HepG2 (cell line): ENCODE data around the gene DNM1. TPM values are rescaled to one million over a fixed set of nuclear protein-coding genes. Genes with fewer than 3 reads are reported as not detected.

Experiments
- AKAP8 ChIP-seq: sonication (generic); formaldehyde crosslinking; IDR thresholded peaks from 2 replicates; pipeline ENCODE4 v1.5.1; 2020; ENCODE audit warnings: mild to moderate bottlenecking, missing genetic modification reagents
- FOSL1 ChIP-seq: sonication (generic); formaldehyde crosslinking; IDR thresholded peaks from 2 replicates; pipeline ENCODE4 v1.9.0; 2021; ENCODE audit warnings: missing genetic modification reagents, borderline replicate concordance
- FOXA3 ChIP-seq: IDR thresholded peaks from 2 replicates; pipeline ENCODE4 v1.6.1; 2016; ENCODE audit warnings: missing genetic modification reagents, missing compliant biosample characterization
- HOXA3 ChIP-seq: sonication (generic); formaldehyde crosslinking; IDR thresholded peaks from 2 replicates; pipeline ENCODE4 v1.5.0; 2020; ENCODE audit warnings: missing genetic modification reagents
- JARID2 ChIP-seq: sonication (generic); formaldehyde crosslinking; IDR thresholded peaks from 2 replicates; pipeline ENCODE4 v1.8.1; 2023; ENCODE audit warnings: missing genetic modification reagents, inconsistent platforms; ENCODE audit not compliant: insufficient replicate concordance
- MZF1 ChIP-seq: sonication (generic); formaldehyde crosslinking; IDR thresholded peaks from 2 replicates; pipeline ENCODE4 v1.8.1; 2023; ENCODE audit warnings: mild to moderate bottlenecking, missing genetic modification reagents, borderline replicate concordance
- RBAK ChIP-seq: sonication (generic); formaldehyde crosslinking; IDR thresholded peaks from 2 replicates; pipeline ENCODE4 v1.5.1; 2020; ENCODE audit warnings: mild to moderate bottlenecking, missing genetic modification reagents
- RNF2 ChIP-seq: fragments of 450-650 bp; conservative IDR thresholded peaks from 2 replicates; pipeline ENCODE4 v1.6.1; 2016; ENCODE audit warnings: low read depth
- SALL1 ChIP-seq: sonication (generic); formaldehyde crosslinking; IDR thresholded peaks from 2 replicates; pipeline ENCODE4 v1.8.0; 2022; ENCODE audit warnings: mild to moderate bottlenecking, missing genetic modification reagents
- SNAI1 ChIP-seq: sonication (generic); formaldehyde crosslinking; IDR thresholded peaks from 2 replicates; pipeline ENCODE4 v1.5.0; 2020; ENCODE audit warnings: mild to moderate bottlenecking, missing genetic modification reagents, borderline replicate concordance
- SP1 ChIP-seq, 2 experiments: fragments of 450-650 bp in 1 of 2; sonication (generic) in 1 of 2; formaldehyde crosslinking in 1 of 2; IDR thresholded peaks; 2 replicates each; pipeline versions ENCODE4 v1.4.0 to v1.6.1; 2016 to 2020; ENCODE audit warnings: missing genetic modification reagents in 1 of 2
- U2AF1 ChIP-seq: fragments of 200-400 bp; formaldehyde crosslinking; optimal IDR thresholded peaks from 2 replicates; pipeline ENCODE3; 2017; ENCODE audit warnings: mild to moderate bottlenecking, low read depth, low read length
- ZFP90 ChIP-seq: sonication (generic); formaldehyde crosslinking; IDR thresholded peaks from 2 replicates; pipeline ENCODE4 v1.8.0; 2022; ENCODE audit warnings: missing genetic modification reagents, mild to moderate bottlenecking, inconsistent platforms, borderline replicate concordance
- ZNF253 ChIP-seq: sonication (generic); formaldehyde crosslinking; IDR thresholded peaks from 2 replicates; pipeline ENCODE4 v1.8.0; 2022; ENCODE audit warnings: mild to moderate bottlenecking, missing genetic modification reagents, borderline replicate concordance
- ZNF260 ChIP-seq: sonication (generic); formaldehyde crosslinking; IDR thresholded peaks from 2 replicates; pipeline ENCODE4 v1.4.0; 2020; ENCODE audit warnings: missing genetic modification reagents, low read depth, mild to moderate bottlenecking, borderline replicate concordance
- ZNF335 ChIP-seq: sonication (generic); formaldehyde crosslinking; IDR thresholded peaks from 2 replicates; pipeline ENCODE4 v1.4.0; 2020; ENCODE audit warnings: missing genetic modification reagents
- ZNF431 ChIP-seq: sonication (generic); formaldehyde crosslinking; IDR thresholded peaks from 2 replicates; pipeline ENCODE4 v1.9.0; 2022; ENCODE audit warnings: missing genetic modification reagents, low read depth, mild to moderate bottlenecking, borderline replicate concordance
- ZNF605 ChIP-seq: sonication (generic); formaldehyde crosslinking; IDR thresholded peaks from 2 replicates; pipeline ENCODE4 v1.8.0; 2022; ENCODE audit warnings: mild to moderate bottlenecking, missing genetic modification reagents
- ZNF703 ChIP-seq: sonication (generic); formaldehyde crosslinking; IDR thresholded peaks from 2 replicates; pipeline ENCODE4 v1.5.1; 2020; ENCODE audit warnings: missing genetic modification reagents, mild to moderate bottlenecking, moderate library complexity, borderline replicate concordance
- ZNF790 ChIP-seq: sonication (generic); formaldehyde crosslinking; IDR thresholded peaks from 2 replicates; pipeline ENCODE4 v1.8.0; 2022; ENCODE audit warnings: missing genetic modification reagents, mild to moderate bottlenecking, borderline replicate concordance
- ZSCAN20 ChIP-seq: sonication (generic); formaldehyde crosslinking; IDR thresholded peaks from 2 replicates; pipeline ENCODE4 v1.4.0; 2020; ENCODE audit warnings: missing genetic modification reagents, mild to moderate bottlenecking, borderline replicate concordance
- polyA plus RNA-seq, 8 experiments: library from polyadenylated mRNA; depleted of rRNA in 3 of 8; stranded (reverse) in 7 of 8; unstranded in 1 of 8; fragments of >200 nt; fragmentation: Illumina TruSeq in 4 of 8; extraction: Trizol in 4 of 8; gene quantifications; 2 replicates each; pipeline versions ENCODE4 v1.2.1 to v1.2.3, GENCODE V29; 2011 to 2016; ENCODE audit warnings: low read depth in 4 of 8, missing spikeins in 1 of 8, mixed read lengths in 1 of 8; ENCODE audit not compliant: insufficient read depth in 1 of 8
- total RNA-seq, 5 experiments: library from RNA; depleted of rRNA; stranded (reverse); fragments of >200 nt; fragmentation: Illumina TruSeq; extraction: Trizol; gene quantifications; 2 replicates each; pipeline ENCODE4 v1.2.3, GENCODE V29; 2016; ENCODE audit warnings: low read depth in 1 of 5
- TF ChIP-seq, protein P1 (sequence below): sonication (generic); formaldehyde crosslinking; IDR thresholded peaks from 2 replicates; pipeline ENCODE4 v1.4.0; 2020; ENCODE audit warnings: missing genetic modification reagents; ENCODE audit errors: not compliant biosample characterization
- TF ChIP-seq, protein P2 (sequence below): sonication (generic); formaldehyde crosslinking; IDR thresholded peaks from 2 replicates; pipeline ENCODE4 v1.4.0; 2020; ENCODE audit warnings: missing genetic modification reagents

DNM1 gene
- total and polyA plus RNA-seq, 2 of the 13 experiments (the other 11 are each of a cell fraction or from before 2014, with no cell fraction given): 0.13 to 0.58 TPM

DNA sequence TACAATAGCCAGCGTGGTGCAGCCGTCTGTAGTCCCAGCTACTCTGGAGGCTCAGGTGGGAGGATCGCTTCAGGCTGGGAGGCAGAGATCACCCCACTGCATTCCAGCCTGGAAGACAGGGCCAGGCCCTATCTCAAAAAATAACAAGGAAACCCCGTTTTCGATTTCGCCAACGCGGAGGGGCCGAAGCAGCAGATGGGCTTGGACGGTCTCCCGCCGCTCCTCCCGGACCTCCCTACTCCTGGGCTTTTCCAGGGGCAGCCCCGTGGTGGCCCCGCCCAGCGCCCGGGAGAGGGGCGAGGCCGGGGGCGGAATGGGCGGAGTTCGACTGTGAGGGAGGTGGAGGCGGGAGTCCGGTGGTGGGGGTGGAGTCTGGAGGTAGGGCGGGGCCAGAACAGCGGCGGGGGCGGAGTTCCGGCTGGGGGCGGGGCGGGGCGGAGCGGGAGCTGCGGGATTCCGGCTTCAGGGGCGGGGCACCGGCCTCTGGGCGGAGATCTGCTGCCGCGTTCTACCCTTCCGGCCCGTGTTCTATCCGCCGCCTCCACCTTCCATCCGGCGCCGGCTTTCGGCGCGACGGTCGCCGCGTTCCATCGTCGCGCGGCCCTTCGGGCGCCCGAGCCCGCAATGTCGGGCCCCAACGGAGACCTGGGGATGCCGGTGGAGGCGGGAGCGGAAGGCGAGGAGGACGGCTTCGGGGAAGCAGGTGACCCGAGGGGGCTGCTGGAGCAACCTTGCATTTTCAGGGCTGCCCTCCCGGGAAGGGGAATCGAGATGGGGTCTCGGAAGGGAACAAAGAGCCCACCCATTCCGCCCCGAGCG, 43.2 kb upstream of the DNM1 start, which contains the start of gene BBLN (continued):
- TF ChIP-seq SALL1 (peak; percentile 58; the same call in 1 of the 2 replicates), SNAI1 (CRISPR knock-in tag) (no peak), FOXA3 (CRISPR knock-in tag) (no peak), FOSL1 (CRISPR knock-in tag) (no peak), AKAP8 (CRISPR knock-in tag) (0 out of 2 replicates have a peak, but pooled peaks have one; percentile 5), MZF1 (CRISPR knock-in tag) (no peak), ZNF790 (CRISPR knock-in tag) (0 out of 2 replicates have a peak, but pooled peaks have one; percentile 37), ZFP90 (CRISPR knock-in tag) (peak; percentile 41; the same call in 1 of the 2 replicates), RBAK (CRISPR knock-in tag) (no peak), ZNF703 (CRISPR knock-in tag) (no peak), ZNF431 (no peak), JARID2 (CRISPR knock-in tag) (no peak), RNF2 (no peak), HOXA3 (CRISPR knock-in tag) (peak; percentile 38; the same call in 1 of the 2 replicates), ZNF253 (no peak), U2AF1 (peak; percentile 37), ZSCAN20 (peak; percentile 52; the same call in 1 of the 2 replicates), SP1 (IDR thresholded peaks at IDR 0.05) (no peak), SP1 (CRISPR knock-in tag; IDR thresholded peaks at IDR 0.05) (peak; percentile 74), ZNF335 (CRISPR knock-in tag) (peak; percentile 89; the same call in 1 of the 2 replicates), ZNF260 (CRISPR knock-in tag) (no peak), ZNF605 (CRISPR knock-in tag) (peak; percentile 88)
- TF ChIP-seq, protein P1, sequence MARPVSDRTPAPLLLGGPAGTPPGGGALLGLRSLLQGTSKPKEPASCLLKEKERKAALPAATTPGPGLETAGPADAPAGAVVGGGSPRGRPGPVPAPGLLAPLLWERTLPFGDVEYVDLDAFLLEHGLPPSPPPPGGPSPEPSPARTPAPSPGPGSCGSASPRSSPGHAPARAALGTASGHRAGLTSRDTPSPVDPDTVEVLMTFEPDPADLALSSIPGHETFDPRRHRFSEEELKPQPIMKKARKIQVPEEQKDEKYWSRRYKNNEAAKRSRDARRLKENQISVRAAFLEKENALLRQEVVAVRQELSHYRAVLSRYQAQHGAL (CRISPR knock-in tag): no peak
- TF ChIP-seq, protein P2, sequence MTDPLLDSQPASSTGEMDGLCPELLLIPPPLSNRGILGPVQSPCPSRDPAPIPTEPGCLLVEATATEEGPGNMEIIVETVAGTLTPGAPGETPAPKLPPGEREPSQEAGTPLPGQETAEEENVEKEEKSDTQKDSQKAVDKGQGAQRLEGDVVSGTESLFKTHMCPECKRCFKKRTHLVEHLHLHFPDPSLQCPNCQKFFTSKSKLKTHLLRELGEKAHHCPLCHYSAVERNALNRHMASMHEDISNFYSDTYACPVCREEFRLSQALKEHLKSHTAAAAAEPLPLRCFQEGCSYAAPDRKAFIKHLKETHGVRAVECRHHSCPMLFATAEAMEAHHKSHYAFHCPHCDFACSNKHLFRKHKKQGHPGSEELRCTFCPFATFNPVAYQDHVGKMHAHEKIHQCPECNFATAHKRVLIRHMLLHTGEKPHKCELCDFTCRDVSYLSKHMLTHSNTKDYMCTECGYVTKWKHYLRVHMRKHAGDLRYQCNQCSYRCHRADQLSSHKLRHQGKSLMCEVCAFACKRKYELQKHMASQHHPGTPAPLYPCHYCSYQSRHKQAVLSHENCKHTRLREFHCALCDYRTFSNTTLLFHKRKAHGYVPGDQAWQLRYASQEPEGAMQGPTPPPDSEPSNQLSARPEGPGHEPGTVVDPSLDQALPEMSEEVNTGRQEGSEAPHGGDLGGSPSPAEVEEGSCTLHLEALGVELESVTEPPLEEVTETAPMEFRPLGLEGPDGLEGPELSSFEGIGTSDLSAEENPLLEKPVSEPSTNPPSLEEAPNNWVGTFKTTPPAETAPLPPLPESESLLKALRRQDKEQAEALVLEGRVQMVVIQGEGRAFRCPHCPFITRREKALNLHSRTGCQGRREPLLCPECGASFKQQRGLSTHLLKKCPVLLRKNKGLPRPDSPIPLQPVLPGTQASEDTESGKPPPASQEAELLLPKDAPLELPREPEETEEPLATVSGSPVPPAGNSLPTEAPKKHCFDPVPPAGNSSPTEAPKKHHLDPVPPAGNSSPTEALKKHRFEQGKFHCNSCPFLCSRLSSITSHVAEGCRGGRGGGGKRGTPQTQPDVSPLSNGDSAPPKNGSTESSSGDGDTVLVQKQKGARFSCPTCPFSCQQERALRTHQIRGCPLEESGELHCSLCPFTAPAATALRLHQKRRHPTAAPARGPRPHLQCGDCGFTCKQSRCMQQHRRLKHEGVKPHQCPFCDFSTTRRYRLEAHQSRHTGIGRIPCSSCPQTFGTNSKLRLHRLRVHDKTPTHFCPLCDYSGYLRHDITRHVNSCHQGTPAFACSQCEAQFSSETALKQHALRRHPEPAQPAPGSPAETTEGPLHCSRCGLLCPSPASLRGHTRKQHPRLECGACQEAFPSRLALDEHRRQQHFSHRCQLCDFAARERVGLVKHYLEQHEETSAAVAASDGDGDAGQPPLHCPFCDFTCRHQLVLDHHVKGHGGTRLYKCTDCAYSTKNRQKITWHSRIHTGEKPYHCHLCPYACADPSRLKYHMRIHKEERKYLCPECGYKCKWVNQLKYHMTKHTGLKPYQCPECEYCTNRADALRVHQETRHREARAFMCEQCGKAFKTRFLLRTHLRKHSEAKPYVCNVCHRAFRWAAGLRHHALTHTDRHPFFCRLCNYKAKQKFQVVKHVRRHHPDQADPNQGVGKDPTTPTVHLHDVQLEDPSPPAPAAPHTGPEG (CRISPR knock-in tag): peak; percentile 77; the same call in 1 of the 2 replicates
